ENCODE measurements around the gene ATP5F1E. TPM values are rescaled to one million over a fixed set of nuclear protein-coding genes. Genes with fewer than 3 reads are reported as not detected.
A peak's percentile ranks its signal among the peaks of the same experiment; 100 is the strongest.
"Not testable (repeated sequence)": the region's sequence is repeated elsewhere in the genome, so short reads cannot be mapped to it uniquely, and the experiment has no call there.

The ATP5F1E gene
- total RNA-seq, 1 donor from 2014 or later = 33.8 TPM

- H3K36me3 ChIP-seq (ENCODE audit: control insufficient read depth, insufficient read depth, low read length) = no peaks in the 10 kb centered on the region
- no peak for TF ChIP-seq CTCF (IDR thresholded peaks at IDR 0.05; ENCODE audit: insufficient read depth, low read length, poor library complexity, severe bottlenecking)
- peak; percentile 52 for DNase-seq (ENCODE audit: low read depth)
- H3K27me3 ChIP-seq (ENCODE audit: control insufficient read depth, insufficient read depth, low read length) = no peaks in the 10 kb centered on the region
- H3K4me3 ChIP-seq (ENCODE audit: low read depth, low read length) = peak overlapping the region; percentile 77
Observed at GRCh38 chr20:59042796-59043631, 10.9 kb upstream of the ATP5F1E start.

- no peak for TF ChIP-seq CTCF (IDR thresholded peaks at IDR 0.05; ENCODE audit: insufficient read depth, low read length, poor library complexity, severe bottlenecking)
- H3K27me3 ChIP-seq (ENCODE audit: control insufficient read depth, insufficient read depth, low read length) = no peaks in the 10 kb centered on the region
- no peaks in the 10 kb centered on the region for H3K36me3 ChIP-seq (ENCODE audit: control insufficient read depth, insufficient read depth, low read length)
- H3K4me3 ChIP-seq (ENCODE audit: low read depth, low read length) = peak within 1 kb of the TSS; percentile 77
- no peak for DNase-seq (ENCODE audit: low read depth)
Observed at GRCh38 chr20:59042151-59042795, 10.1 kb upstream of the ATP5F1E start, which contains the start of gene PRELID3B. PRELID3B (minus strand) TSS chr20:59042786; CDS start chr20:59042730, 56 bp downstream.

GRCh38 chr20:59041487-59041886, 9.4 kb upstream of the ATP5F1E start:
- not testable (repeated sequence) for DNase-seq (ENCODE audit: low read depth); H3K27me3 ChIP-seq (ENCODE audit: control insufficient read depth, insufficient read depth, low read length); H3K36me3 ChIP-seq (ENCODE audit: control insufficient read depth, insufficient read depth, low read length); H3K4me3 ChIP-seq (ENCODE audit: low read depth, low read length)

- no peak for DNase-seq (ENCODE audit: low read depth)
- Histone ChIP-seq H3K27me3 (ENCODE audit: control insufficient read depth, insufficient read depth, low read length) (no peaks in the 10 kb centered on the region), H3K4me3 (ENCODE audit: low read depth, low read length) (no peak overlapping the region), H3K36me3 (ENCODE audit: control insufficient read depth, insufficient read depth, low read length) (no peaks in the 10 kb centered on the region)
- no peak for TF ChIP-seq CTCF (IDR thresholded peaks at IDR 0.05; ENCODE audit: insufficient read depth, low read length, poor library complexity, severe bottlenecking)
Observed at GRCh38 chr20:59040667-59041066, 8.5 kb upstream of the ATP5F1E start.

- no peak for DNase-seq (ENCODE audit: low read depth)
- H3K27me3 ChIP-seq (ENCODE audit: control insufficient read depth, insufficient read depth, low read length) = no peaks in the 10 kb centered on the region
- no peak overlapping the region for H3K4me3 ChIP-seq (ENCODE audit: low read depth, low read length)
- no peak for TF ChIP-seq CTCF (IDR thresholded peaks at IDR 0.05; ENCODE audit: insufficient read depth, low read length, poor library complexity, severe bottlenecking)
- H3K36me3 ChIP-seq (ENCODE audit: control insufficient read depth, insufficient read depth, low read length) = no peaks in the 10 kb centered on the region
Observed at GRCh38 chr20:59039233-59039632, 7.1 kb upstream of the ATP5F1E start.

- Histone ChIP-seq H3K36me3 (ENCODE audit: control insufficient read depth, insufficient read depth, low read length) (no peaks in the 10 kb centered on the region), H3K27me3 (ENCODE audit: control insufficient read depth, insufficient read depth, low read length) (no peaks in the 10 kb centered on the region), H3K4me3 (ENCODE audit: low read depth, low read length) (no peak overlapping the region)
- no peak for DNase-seq (ENCODE audit: low read depth)
- TF ChIP-seq CTCF (IDR thresholded peaks at IDR 0.05; ENCODE audit: insufficient read depth, low read length, poor library complexity, severe bottlenecking) = no peak
Observed at GRCh38 chr20:59037386-59037785, 5.3 kb upstream of the ATP5F1E start.
